PC-3 (cell line): ENCODE results near the gene AP1S1. TPM values are rescaled to one million over a fixed set of nuclear protein-coding genes. Genes with fewer than 3 reads are reported as not detected.

Experiments
- ATAC-seq: fragments of 200-7000 bp; cut with Tn5 transposase; 2 replicates; pipeline ENCODE4 v1.9.1; 2020; ENCODE audit warnings: mild to moderate bottlenecking, moderate library complexity
- BruUV-seq: library from RNA; stranded (reverse); fragments of 400-500 nt; replicated peaks from 2 replicates; lab custom pipeline; 2021; lab: Mats Ljungman, UMichigan
- CTCF ChIA-PET: fragments of 300-600 bp; sonication (Branson Sonifier 250); formaldehyde crosslinking; loops from one replicate; lab custom pipeline; 2022; ENCODE audit warnings: antibody characterized with exemption; lab: Charles Lee
- POLR2A ChIA-PET: fragments of 300-600 bp; sonication (Branson Sonifier 250); formaldehyde crosslinking; loops from one replicate; lab custom pipeline; 2022; ENCODE audit warnings: antibody characterized with exemption; ENCODE audit not compliant: unreplicated experiment; lab: Charles Lee
- DNase-seq: peaks from one replicate; pipeline ENCODE4 v3.0.0-alpha.2; 2015
- H2AFZ ChIP-seq: fragments of 300-600 bp; sonication (generic); 2 replicates; pipeline ENCODE4 v1.6.0; 2016; ENCODE audit warnings: antibody characterized with exemption, low read length
- H3F3A ChIP-seq: fragments of 300-600 bp; sonication (generic); one replicate; pipeline ENCODE4 v1.6.0; 2017; ENCODE audit warnings: antibody characterized with exemption, low read length, control low read depth, mild to moderate bottlenecking; ENCODE audit not compliant: unreplicated experiment
- H3K27ac ChIP-seq: fragments of 300-600 bp; sonication (generic); 2 replicates; pipeline ENCODE4 v1.5.1; 2016; ENCODE audit warnings: mild to moderate bottlenecking, low read length
- H3K27me3 ChIP-seq: fragments of 300-600 bp; sonication (generic); 2 replicates; pipeline ENCODE4 v1.6.1; 2016; ENCODE audit warnings: low read length, mixed read lengths
- H3K36me3 ChIP-seq: fragments of 300-600 bp; sonication (generic); 2 replicates; pipeline ENCODE4 v1.6.1; 2016; ENCODE audit warnings: low read depth, mixed run types, low read length, mixed read lengths
- H3K4me1 ChIP-seq: fragments of 300-600 bp; sonication (generic); 2 replicates; pipeline ENCODE4 v1.5.1; 2016; ENCODE audit warnings: low read length; ENCODE audit not compliant: insufficient read depth
- H3K4me2 ChIP-seq: fragments of 300-600 bp; sonication (generic); 2 replicates; pipeline ENCODE4 v1.6.0; 2016; ENCODE audit warnings: low read length
- H3K4me3 ChIP-seq: fragments of 300-600 bp; sonication (generic); 2 replicates; pipeline ENCODE4 v1.5.1; 2016; ENCODE audit warnings: mild to moderate bottlenecking, low read length, mixed read lengths
- H3K79me2 ChIP-seq: fragments of 300-600 bp; sonication (generic); 2 replicates; pipeline ENCODE4 v1.6.1; 2017; ENCODE audit warnings: low read length, mixed read lengths
- H3K9ac ChIP-seq: fragments of 300-600 bp; sonication (generic); 2 replicates; pipeline ENCODE4 v1.6.0; 2016; ENCODE audit warnings: mild to moderate bottlenecking, low read length
- H3K9me2 ChIP-seq: fragments of 300-600 bp; sonication (generic); replicated peaks from 2 replicates; pipeline ENCODE4 v1.6.1; 2016; ENCODE audit warnings: mixed run types, low read length, mixed read lengths
- H3K9me3 ChIP-seq: fragments of 300-600 bp; sonication (generic); 2 replicates; pipeline ENCODE4 v1.6.1; 2016; ENCODE audit warnings: low read length, mixed read lengths
- H4K20me1 ChIP-seq: fragments of 300-600 bp; sonication (generic); 2 replicates; pipeline ENCODE4 v1.6.1; 2016; ENCODE audit warnings: low read length, mixed read lengths
- CTCF ChIP-seq: fragments of 300-600 bp; sonication (generic); conservative IDR thresholded peaks from 2 replicates; pipeline ENCODE4 v1.5.1; 2017; ENCODE audit warnings: antibody characterized with exemption, low read depth, mild to moderate bottlenecking, low read length
- EZH2 ChIP-seq: fragments of 300-600 bp; sonication (generic); IDR thresholded peaks from one replicate; pipeline ENCODE4 v1.6.1; 2017; ENCODE audit warnings: antibody characterized with exemption, mild to moderate bottlenecking, low read length; ENCODE audit not compliant: unreplicated experiment
- EZH2phosphoT487 ChIP-seq: fragments of 300-600 bp; sonication (generic); IDR thresholded peaks from 2 replicates; pipeline ENCODE4 v1.6.1; 2018; ENCODE audit warnings: mild to moderate bottlenecking, antibody characterized with exemption, low read length, borderline replicate concordance
- intact Hi-C: fragments of 100-400 bp; cut with micrococcal nuclease; formaldehyde crosslinking; loops from 2 replicates; pipeline ENCODE4 v1.9.0; 2023
- total RNA-seq: library from RNA; depleted of rRNA; stranded (reverse); fragments of >200 nt; gene quantifications from 2 replicates; pipeline ENCODE4 v1.2.3, GENCODE V29; 2014

The AP1S1 gene
- total RNA-seq, 1 experiment from 2014 or later, result 190 TPM

GRCh38 chr7:101180130-101180755, 26.0 kb downstream of the AP1S1 start, which contains the start of gene NAT16:
Gene NAT16 (minus strand): TSS chr7:101180293. CDS start chr7:101174807, 5,486 bp downstream.
- no peaks in the 10 kb centered on the region for H3F3A ChIP-seq
- H4K20me1 ChIP-seq, result no peaks in the 10 kb centered on the region
- no peaks in the 10 kb centered on the region; the same call in 1 of the 2 replicates for H3K4me1 ChIP-seq
- H3K4me3 ChIP-seq, result peak within 1 kb of the TSS; percentile 50
- H3K9me3 ChIP-seq, result no peaks in the 10 kb centered on the region
- intact Hi-C loops, result no loop called here
- no TSS peak for BruUV-seq
- peak within 1 kb of the TSS; percentile 55; the same call in 1 of the 2 replicates for H2AFZ ChIP-seq
- peaks cover 8% of the 10 kb centered on the region; the same call in 1 of the 2 replicates for H3K27me3 ChIP-seq
- ATAC-seq (no peak), DNase-seq (no peak)
- H3K79me2 ChIP-seq, result no peaks in the 10 kb centered on the region
- TF ChIP-seq EZH2phosphoT487 (no peak), EZH2 (no peak), CTCF (no peak)
- H3K27ac ChIP-seq, result no peak within 1 kb of the TSS
- ChIA-PET POLR2A (no interaction called here), CTCF (no interaction called here)
- peak within 1 kb of the TSS; percentile 71 for H3K4me2 ChIP-seq
- no peak within 1 kb of the TSS for H3K9ac ChIP-seq
- no peaks in the 10 kb centered on the region for H3K36me3 ChIP-seq
- H3K9me2 ChIP-seq, result no peaks in the 10 kb centered on the region

GRCh38 chr7:101185258-101185839, 31.1 kb downstream of the AP1S1 start:
- no TSS peak for BruUV-seq
- no peak overlapping the region for H3K4me3 ChIP-seq

More at GRCh38 chr7:101185258-101185839, 31.1 kb downstream of the AP1S1 start:
- Histone ChIP-seq H3K9ac (no peak overlapping the region), H3K27ac (no peak overlapping the region), H3K4me2 (no peak overlapping the region), H3K79me2 (no peaks in the 10 kb centered on the region), H3K36me3 (no peaks in the 10 kb centered on the region), H3K9me3 (no peaks in the 10 kb centered on the region), H3K4me1 (no peaks in the 10 kb centered on the region; the same call in 1 of the 2 replicates), H2AFZ (no peak overlapping the region), H4K20me1 (no peaks in the 10 kb centered on the region), H3K27me3 (no peaks in the 10 kb centered on the region), H3F3A (no peaks in the 10 kb centered on the region), H3K9me2 (no peaks in the 10 kb centered on the region)
- CTCF ChIA-PET, result interaction anchor here (1.6 kb wide), 1 partner anchor 105 kb away, joined by 4 read pairs; no protein-coding TSS in a partner anchor
- intact Hi-C loops, result no loop called here
- no peak for TF ChIP-seq CTCF
- no peak for TF ChIP-seq EZH2
- no peak for TF ChIP-seq EZH2phosphoT487
- POLR2A ChIA-PET, result no interaction called here
- DNase-seq, result no peak
- peak; percentile 25; the same call in 1 of the 2 replicates for ATAC-seq
